ENCODE data around the gene CNDP2. TPM values are rescaled to one million over a fixed set of nuclear protein-coding genes. Genes with fewer than 3 reads are reported as not detected.

CNDP2 gene
- total and polyA plus RNA-seq, 8 donors = 65.7 to 196 (median 94.4) TPM

GRCh38 chr18:74516271-74517235, 20.4 kb downstream of the CNDP2 start:
- intact Hi-C loops (cut with DNase I) = no loop called here
- FAIRE-seq (no peak), ATAC-seq (no peak), DNase-seq (no peak)
- Histone ChIP-seq H3K4me3 (no peak overlapping the region), H3K4me1 (peaks cover 1 to 5% (median 4%) of the 10 kb centered on the region in 3 donors), H3K27me3 (no peaks in the 10 kb centered on the region), H3K36me3 (peaks cover 8 to 80% (median 26%) of the 10 kb centered on the region in 3 donors), H3K27ac (no peak overlapping the region), H3K9me3 (no peaks in the 10 kb centered on the region)
- WGBS, 2 donors = 93 to 94% methylated on average over 35 of the region's 35 CpGs
- TF ChIP-seq CTCF (IDR thresholded peaks at IDR 0.05) = no peak

- H3K27me3 ChIP-seq = no peaks in the 10 kb centered on the region
- no peak for TF ChIP-seq CTCF (IDR thresholded peaks at IDR 0.05)
- H3K27ac ChIP-seq = no peak overlapping the region
- intact Hi-C loops (cut with DNase I) = no loop called here
- H3K4me3 ChIP-seq = no peak overlapping the region
- H3K4me1 ChIP-seq = no peaks in the 10 kb centered on the region
- no peaks in the 10 kb centered on the region for H3K9me3 ChIP-seq
- DNase-seq = no peak
- FAIRE-seq = no peak
- WGBS, 2 donors = 59 to 70% methylated on average over 15 of the region's 15 CpGs
- peaks cover 8 to 73% (median 25%) of the 10 kb centered on the region in 3 donors for H3K36me3 ChIP-seq
- no peak for ATAC-seq
Measured at GRCh38 chr18:74517236-74517630, 21.1 kb downstream of the CNDP2 start.

- H3K27me3 ChIP-seq = no peaks in the 10 kb centered on the region
- no peak overlapping the region for H3K27ac ChIP-seq
- intact Hi-C loops (cut with DNase I) = no loop called here
- WGBS, 2 donors = 78 to 80% methylated on average over 32 of the region's 32 CpGs
- TF ChIP-seq CTCF (IDR thresholded peaks at IDR 0.05) = no peak
- FAIRE-seq (no peak), DNase-seq (peak in 1 of 6 donors; percentile 2), ATAC-seq (no peak)
- peaks cover 8 to 63% (median 25%) of the 10 kb centered on the region in 3 donors for H3K36me3 ChIP-seq
- H3K4me3 ChIP-seq = no peak overlapping the region
- H3K4me1 ChIP-seq = peaks cover 0 to 7% (median 0%) of the 10 kb centered on the region in 3 donors
- H3K9me3 ChIP-seq = no peaks in the 10 kb centered on the region
Measured at GRCh38 chr18:74518456-74519295, 22.5 kb downstream of the CNDP2 start.

- Histone ChIP-seq H3K4me1 (peaks cover 0 to 7% (median 0%) of the 10 kb centered on the region in 3 donors), H3K36me3 (peaks cover 8 to 63% (median 25%) of the 10 kb centered on the region in 3 donors), H3K27ac (no peak overlapping the region), H3K4me3 (no peak overlapping the region), H3K9me3 (no peaks in the 10 kb centered on the region), H3K27me3 (no peaks in the 10 kb centered on the region)
- intact Hi-C loops (cut with DNase I) = no loop called here
- DNase-seq (peak in 1 of 6 donors; percentile 1), FAIRE-seq (no peak), ATAC-seq (no peak)
- no peak for TF ChIP-seq CTCF (IDR thresholded peaks at IDR 0.05)
- 93 to 94% methylated on average over 18 of the region's 18 CpGs for WGBS, 2 donors
Measured at GRCh38 chr18:74519320-74520095, 23.3 kb downstream of the CNDP2 start.
